ENCODE results near the gene SYNGR2.

DNA sequence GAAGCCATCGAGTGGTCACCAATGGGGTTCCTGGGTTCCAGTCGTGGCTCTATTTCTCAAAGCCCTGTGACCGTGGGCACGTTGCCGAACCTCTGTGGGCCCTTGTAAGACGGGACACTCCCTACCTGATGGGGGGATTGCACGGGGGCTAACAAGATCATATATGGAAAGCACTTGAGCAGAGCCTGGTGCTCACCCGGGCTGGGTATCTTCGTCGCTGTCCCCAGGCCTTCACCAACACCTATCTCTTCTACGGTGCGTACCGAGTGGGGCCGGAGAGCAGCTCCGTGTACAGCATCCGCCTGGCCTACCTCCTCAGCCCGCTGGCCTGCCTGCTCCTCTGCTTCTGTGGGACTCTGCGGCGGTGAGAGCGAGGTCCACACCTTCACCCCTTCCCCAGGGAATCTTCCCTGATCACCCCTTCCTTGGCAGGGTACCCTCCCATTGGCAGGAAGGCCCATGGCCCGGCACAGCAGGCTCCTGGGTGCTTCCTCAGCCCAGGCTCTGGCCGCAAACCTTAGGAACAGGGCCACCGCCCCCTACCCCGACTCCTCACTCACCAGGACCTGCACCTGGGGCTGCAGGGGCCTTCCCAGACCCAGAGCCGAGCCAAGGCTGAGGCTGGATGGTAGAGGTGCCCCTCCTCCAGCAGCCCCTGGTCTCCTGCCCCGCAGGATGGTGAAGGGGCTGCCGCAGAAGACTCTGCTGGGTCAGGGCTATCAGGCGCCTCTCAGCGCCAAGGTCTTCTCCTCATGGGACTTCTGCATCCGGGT is 35.0 kb upstream of the SYNGR2 start:
- no peak for TF ChIP-seq OSR1 (CRISPR knock-in tag; IDR thresholded peaks at IDR 0.05)
- TF ChIP-seq ZNF565 (CRISPR knock-in tag; conservative IDR thresholded peaks at IDR 0.05; ENCODE audit: low read depth) = no peak
- TF ChIP-seq, protein P1, sequence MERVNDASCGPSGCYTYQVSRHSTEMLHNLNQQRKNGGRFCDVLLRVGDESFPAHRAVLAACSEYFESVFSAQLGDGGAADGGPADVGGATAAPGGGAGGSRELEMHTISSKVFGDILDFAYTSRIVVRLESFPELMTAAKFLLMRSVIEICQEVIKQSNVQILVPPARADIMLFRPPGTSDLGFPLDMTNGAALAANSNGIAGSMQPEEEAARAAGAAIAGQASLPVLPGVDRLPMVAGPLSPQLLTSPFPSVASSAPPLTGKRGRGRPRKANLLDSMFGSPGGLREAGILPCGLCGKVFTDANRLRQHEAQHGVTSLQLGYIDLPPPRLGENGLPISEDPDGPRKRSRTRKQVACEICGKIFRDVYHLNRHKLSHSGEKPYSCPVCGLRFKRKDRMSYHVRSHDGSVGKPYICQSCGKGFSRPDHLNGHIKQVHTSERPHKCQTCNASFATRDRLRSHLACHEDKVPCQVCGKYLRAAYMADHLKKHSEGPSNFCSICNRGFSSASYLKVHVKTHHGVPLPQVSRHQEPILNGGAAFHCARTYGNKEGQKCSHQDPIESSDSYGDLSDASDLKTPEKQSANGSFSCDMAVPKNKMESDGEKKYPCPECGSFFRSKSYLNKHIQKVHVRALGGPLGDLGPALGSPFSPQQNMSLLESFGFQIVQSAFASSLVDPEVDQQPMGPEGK (CRISPR knock-in tag; IDR thresholded peaks at IDR 0.05; ENCODE audit: borderline replicate concordance) = no peak
- TF ChIP-seq, protein P2, sequence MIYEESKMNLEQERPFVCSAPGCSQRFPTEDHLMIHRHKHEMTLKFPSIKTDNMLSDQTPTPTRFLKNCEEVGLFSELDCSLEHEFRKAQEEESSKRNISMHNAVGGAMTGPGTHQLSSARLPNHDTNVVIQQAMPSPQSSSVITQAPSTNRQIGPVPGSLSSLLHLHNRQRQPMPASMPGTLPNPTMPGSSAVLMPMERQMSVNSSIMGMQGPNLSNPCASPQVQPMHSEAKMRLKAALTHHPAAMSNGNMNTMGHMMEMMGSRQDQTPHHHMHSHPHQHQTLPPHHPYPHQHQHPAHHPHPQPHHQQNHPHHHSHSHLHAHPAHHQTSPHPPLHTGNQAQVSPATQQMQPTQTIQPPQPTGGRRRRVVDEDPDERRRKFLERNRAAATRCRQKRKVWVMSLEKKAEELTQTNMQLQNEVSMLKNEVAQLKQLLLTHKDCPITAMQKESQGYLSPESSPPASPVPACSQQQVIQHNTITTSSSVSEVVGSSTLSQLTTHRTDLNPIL (CRISPR knock-in tag; IDR thresholded peaks at IDR 0.05; ENCODE audit: low read depth) = no peak
- TF ChIP-seq ISL1 (CRISPR knock-in tag; IDR thresholded peaks at IDR 0.05) = no peak
- TF ChIP-seq ZNF70 (CRISPR knock-in tag; IDR thresholded peaks at IDR 0.05) = no peak
- TF ChIP-seq, protein P3, sequence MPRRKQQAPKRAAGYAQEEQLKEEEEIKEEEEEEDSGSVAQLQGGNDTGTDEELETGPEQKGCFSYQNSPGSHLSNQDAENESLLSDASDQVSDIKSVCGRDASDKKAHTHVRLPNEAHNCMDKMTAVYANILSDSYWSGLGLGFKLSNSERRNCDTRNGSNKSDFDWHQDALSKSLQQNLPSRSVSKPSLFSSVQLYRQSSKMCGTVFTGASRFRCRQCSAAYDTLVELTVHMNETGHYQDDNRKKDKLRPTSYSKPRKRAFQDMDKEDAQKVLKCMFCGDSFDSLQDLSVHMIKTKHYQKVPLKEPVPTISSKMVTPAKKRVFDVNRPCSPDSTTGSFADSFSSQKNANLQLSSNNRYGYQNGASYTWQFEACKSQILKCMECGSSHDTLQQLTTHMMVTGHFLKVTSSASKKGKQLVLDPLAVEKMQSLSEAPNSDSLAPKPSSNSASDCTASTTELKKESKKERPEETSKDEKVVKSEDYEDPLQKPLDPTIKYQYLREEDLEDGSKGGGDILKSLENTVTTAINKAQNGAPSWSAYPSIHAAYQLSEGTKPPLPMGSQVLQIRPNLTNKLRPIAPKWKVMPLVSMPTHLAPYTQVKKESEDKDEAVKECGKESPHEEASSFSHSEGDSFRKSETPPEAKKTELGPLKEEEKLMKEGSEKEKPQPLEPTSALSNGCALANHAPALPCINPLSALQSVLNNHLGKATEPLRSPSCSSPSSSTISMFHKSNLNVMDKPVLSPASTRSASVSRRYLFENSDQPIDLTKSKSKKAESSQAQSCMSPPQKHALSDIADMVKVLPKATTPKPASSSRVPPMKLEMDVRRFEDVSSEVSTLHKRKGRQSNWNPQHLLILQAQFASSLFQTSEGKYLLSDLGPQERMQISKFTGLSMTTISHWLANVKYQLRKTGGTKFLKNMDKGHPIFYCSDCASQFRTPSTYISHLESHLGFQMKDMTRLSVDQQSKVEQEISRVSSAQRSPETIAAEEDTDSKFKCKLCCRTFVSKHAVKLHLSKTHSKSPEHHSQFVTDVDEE (CRISPR knock-in tag; IDR thresholded peaks at IDR 0.05) = no peak
- no peak for TF ChIP-seq ZFP3 (CRISPR knock-in tag; IDR thresholded peaks at IDR 0.05)
- TF ChIP-seq TOX (CRISPR knock-in tag; IDR thresholded peaks at IDR 0.05; ENCODE audit: borderline replicate concordance) = no peak
- TF ChIP-seq ARNTL (CRISPR knock-in tag; IDR thresholded peaks at IDR 0.05; ENCODE audit: borderline replicate concordance, low read depth) = no peak
